HG02678 (cell line): ENCODE measurements around the gene SNRNP25.

Source experiments
- ATAC-seq: cut with Tn5 transposase; IDR thresholded peaks from one replicate; pipeline ENCODE4 v1.9.1; 2021; ENCODE audit warnings: mild to moderate bottlenecking, moderate library complexity; ENCODE audit not compliant: unreplicated experiment

Gene SNRNP25

GRCh38 chr16:76535-77272, 23.1 kb downstream of the SNRNP25 start:
- ATAC-seq = no peak

- ATAC-seq = peak; percentile 27
Observed at GRCh38 chr16:77273-77806, 23.7 kb downstream of the SNRNP25 start.

GRCh38 chr16:77807-78443, 24.3 kb downstream of the SNRNP25 start, which contains the start of gene MPG:
Gene MPG (plus strand): TSS chr16:78225. CDS start chr16:78310, 85 bp downstream.
- ATAC-seq = peak; percentile 77

GRCh38 chr16:78444-79150, 25.0 kb downstream of the SNRNP25 start:
- peak; percentile 15 for ATAC-seq

- no peak for ATAC-seq
Observed at GRCh38 chr16:79151-80054, 25.8 kb downstream of the SNRNP25 start.

GRCh38 chr16:83060-83603, 29.5 kb downstream of the SNRNP25 start:
- ATAC-seq = no peak

DNA sequence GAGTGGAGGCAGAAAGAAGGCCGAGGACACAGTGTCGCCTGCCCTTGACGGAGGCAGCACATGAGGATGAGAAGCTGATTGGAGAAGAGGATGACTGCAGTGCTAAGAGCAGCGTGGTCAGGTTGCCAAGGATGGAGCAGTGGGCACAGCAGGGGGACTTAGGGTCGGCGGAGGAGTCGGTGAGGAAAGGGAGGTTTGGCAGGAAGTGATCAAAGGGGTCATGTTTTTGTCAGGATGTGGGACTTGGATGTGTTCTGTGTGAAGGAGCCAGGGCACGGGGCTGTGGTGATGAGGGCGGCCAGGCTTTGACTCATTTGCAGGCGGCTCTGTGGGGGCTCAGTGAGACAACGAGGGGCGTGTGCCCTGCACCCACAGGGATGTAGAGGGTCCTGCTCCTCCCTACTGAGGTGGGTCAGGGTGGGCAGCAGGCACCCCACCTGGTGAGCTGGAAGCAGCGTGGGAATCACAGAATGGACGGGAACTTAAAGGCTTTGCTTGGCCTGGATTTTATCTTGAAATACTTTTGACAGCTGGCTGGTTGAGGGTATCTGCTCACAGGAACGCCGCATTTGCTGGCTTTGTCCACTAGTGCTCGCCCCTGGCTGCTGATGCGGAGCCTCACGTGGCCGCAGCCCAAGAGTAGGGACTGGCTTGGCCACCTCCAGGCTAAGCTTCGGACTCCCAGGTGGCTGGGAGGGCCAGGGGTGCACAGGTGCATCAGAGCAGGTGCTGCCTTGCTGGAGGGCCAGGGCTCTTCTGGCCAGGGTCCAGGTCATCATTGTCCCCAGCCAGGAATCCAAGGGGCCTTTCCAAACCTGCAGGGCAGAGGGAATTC, 30.4 kb downstream of the SNRNP25 start:
- ATAC-seq = no peak

DNA sequence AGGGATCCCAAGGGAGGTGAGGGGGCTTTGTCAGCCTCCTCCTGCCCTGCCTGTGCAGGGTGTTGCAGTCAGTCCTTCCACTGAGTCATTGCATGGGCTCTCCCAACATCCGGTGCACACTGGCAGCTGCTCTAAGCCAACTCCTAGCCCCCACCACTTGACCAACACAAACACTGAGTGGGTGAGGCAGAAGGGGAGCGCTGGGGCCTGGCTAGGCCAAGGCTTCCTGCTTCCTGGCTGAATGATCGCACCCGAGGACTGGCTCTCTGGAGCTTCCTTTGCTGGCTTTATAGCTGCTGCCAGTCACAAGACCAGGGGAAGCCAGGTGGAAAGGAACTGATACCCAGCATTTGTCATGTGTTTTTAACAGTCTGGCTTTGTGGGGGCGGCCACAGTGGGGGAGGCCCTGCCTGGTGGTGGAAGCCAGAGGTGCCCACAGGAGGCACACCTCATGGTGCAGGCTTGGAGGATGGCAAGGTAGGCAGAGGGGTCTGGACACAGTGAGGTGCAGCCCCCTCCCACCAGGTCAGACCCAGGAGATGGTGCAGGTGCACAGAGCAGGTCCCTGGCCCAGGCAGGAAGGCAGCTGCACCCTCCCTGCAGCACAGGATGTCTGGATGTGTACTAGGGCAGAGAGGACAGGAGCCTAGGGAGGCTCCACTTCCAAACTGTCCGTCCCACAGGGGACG, 31.2 kb downstream of the SNRNP25 start:
- peak; percentile 61 for ATAC-seq

- ATAC-seq = no peak
Observed at GRCh38 chr16:85407-85782, 31.8 kb downstream of the SNRNP25 start.

GRCh38 chr16:85865-86264, 32.2 kb downstream of the SNRNP25 start:
- ATAC-seq = no peak

- ATAC-seq = no peak
Observed at GRCh38 chr16:86483-86952, 32.9 kb downstream of the SNRNP25 start.

DNA sequence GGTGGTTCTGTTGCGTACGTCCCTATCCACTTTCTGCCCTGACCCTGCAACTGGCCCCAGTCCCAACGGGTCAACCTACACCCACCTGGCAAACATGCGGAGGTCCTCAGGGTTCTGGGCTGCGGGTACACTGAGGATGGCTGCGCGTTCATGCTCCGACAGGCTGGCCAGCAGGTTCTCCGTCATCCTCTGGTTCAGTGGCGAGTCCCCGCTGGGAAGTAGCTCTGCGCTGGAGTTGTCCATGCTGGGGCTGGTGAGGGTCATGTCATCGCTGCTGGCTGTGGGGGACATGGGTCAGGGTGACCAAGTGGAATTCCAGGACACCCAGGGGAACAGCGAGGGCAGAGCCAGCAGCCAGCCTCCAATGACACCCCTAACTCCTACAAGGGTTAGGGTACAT, 35.0 kb downstream of the SNRNP25 start:
- ATAC-seq = no peak

DNA sequence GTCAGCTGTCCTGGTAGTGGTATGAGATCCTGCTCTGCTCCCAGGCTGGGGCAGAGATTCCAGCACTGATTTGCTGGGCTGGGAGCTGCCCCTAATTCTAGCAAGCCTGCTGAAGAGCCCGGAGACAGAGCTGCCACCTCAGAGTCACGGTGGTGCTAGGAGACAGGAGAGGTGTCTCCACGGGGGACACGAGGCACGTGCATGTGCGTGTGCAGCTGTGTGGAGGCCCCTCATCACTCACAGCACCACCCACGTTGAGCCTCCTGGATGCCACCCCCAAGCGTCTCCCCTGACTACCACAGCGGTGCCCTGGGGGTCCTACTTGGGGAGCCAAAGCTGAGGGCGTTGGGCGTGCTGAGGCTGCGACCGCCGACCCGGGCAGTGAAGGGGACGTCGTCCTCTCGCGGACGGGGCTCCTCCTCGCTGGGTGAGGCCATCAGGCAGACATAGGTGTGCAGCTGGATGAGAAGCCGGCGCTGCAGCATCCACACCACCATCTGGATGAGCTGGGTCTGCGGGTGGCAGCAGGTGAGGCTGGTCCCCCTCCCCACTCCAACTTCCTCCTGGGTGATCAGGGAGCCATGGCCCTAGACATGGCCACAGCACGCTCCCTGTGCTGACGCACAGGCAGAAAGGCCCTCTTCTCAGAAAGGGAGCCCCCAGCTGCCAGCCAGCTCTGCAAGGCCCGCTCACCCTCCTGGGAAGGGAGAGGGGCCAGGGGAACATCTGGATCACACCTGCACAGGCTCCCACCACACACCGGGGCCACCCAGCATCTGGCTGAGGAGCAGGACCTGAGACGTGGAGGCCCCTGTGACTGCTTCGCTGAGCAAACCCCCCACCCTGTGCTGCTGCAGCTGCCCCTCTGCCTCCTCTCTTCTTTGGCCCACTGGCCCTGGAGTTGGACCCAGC, 36.0 kb downstream of the SNRNP25 start:
- ATAC-seq = no peak

GRCh38 chr16:91484-91883, 37.9 kb downstream of the SNRNP25 start:
- no peak for ATAC-seq

- no peak for ATAC-seq
Observed at GRCh38 chr16:92431-93339, 39.1 kb downstream of the SNRNP25 start.

DNA sequence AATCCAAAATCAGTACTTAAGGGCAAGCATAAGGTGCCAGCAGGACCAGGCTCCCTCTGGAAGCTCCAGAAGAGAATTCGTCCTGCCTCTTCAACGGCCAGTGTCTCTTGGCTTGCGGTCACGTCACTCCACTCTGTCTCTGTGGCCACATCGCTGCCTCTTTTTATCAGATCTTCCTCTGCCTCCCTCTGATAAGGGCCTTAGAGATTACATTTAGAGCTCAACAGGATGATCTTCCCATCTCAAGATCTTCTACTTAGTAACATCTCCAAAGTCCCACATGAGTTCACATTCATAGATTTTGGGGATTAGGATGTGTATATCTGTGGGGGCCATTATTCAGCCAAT, 41.3 kb downstream of the SNRNP25 start:
- ATAC-seq = no peak

GRCh38 chr16:96935-97381, 43.3 kb downstream of the SNRNP25 start:
- ATAC-seq = peak; percentile 74
